Measurements from ENCODE around the gene NXPE4. TPM values are rescaled to one million over a fixed set of nuclear protein-coding genes. Genes with fewer than 3 reads are reported as not detected.

The NXPE4 gene
- total RNA-seq, 1 donor from 2014 or later: not detected

GRCh38 chr11:114562166-114562916, 33.2 kb downstream of the NXPE4 start:
- Histone ChIP-seq H3K36me3 (ENCODE audit: control insufficient read depth in 3 of 3, insufficient read depth in 3 of 3, low read length in 3 of 3) (no peaks in the 10 kb centered on the region), H3K9me3 (ENCODE audit: control insufficient read depth in 3 of 3, low read length in 3 of 3) (no peaks in the 10 kb centered on the region), H3K4me3 (ENCODE audit: low read length in 3 of 3) (no peak overlapping the region), H3K9ac (ENCODE audit: low read depth in 1 of 3, low read length in 3 of 3) (no peak overlapping the region), H3K4me1 (ENCODE audit: control insufficient read depth in 3 of 3, insufficient read depth in 3 of 3, low read length in 3 of 3) (no peaks in the 10 kb centered on the region), H3K27ac (ENCODE audit: low read depth, low read length) (no peak overlapping the region), H3K27me3 (ENCODE audit: control insufficient read depth in 3 of 3, insufficient read depth in 3 of 3, low read length in 3 of 3) (no peaks in the 10 kb centered on the region)

DNA sequence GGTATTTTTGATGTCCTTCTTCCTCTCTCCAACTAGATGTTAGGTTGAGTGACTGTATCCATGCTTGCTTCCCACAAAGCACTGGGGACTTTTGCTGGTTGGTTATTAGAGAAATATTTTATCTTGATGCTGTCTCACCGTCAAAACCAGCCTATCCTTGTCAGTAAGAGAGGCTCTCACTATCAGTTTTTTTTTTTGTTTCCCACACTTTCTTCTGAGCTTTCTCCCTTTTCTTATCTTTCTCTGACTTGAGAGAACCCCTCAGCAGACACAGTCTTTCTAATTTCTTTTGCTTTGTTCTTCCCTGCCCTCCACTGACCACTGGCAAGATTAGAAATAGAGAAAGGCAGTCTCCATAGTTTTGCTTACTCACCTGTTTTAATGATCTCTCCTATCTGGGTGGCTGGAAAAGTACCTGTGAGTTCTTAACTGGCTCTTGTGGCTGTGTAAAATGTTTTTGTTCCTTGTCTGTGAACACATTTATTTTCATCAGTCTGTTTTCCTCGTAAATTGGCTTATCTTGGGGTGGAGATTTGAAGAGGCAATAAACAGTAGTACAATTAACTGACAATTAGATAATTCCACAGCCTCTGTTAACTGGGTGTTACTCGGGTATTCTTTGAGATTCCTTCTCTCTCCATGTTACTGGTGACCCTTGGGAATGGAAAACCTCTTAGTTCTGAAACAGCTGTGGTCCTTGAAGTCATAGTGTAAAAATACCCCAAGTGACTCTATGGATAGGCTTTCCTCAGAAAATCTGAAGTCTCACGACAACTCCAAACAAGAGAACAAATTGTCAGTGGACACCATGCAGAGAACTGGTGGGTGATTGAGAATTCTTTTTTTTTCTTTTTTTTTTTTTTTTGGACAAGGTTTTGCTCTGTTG, 35.9 kb downstream of the NXPE4 start, which contains the start of gene NXPE1:
TSS of gene NXPE1 (minus strand) at position 457 of the 886 bp plus-strand sequence. CDS start 8,680 bp downstream, outside the sequence.
- H3K9me3 ChIP-seq (ENCODE audit: control insufficient read depth in 3 of 3, low read length in 3 of 3): no peaks in the 10 kb centered on the region
- H3K9ac ChIP-seq (ENCODE audit: low read depth in 1 of 3, low read length in 3 of 3): no peak within 1 kb of the TSS
- H3K27me3 ChIP-seq (ENCODE audit: control insufficient read depth in 3 of 3, insufficient read depth in 3 of 3, low read length in 3 of 3): no peaks in the 10 kb centered on the region
- H3K27ac ChIP-seq (ENCODE audit: low read depth, low read length): no peak within 1 kb of the TSS
- H3K36me3 ChIP-seq (ENCODE audit: control insufficient read depth in 3 of 3, insufficient read depth in 3 of 3, low read length in 3 of 3): no peaks in the 10 kb centered on the region
- H3K4me3 ChIP-seq (ENCODE audit: low read length in 3 of 3): no peak within 1 kb of the TSS
- H3K4me1 ChIP-seq (ENCODE audit: control insufficient read depth in 3 of 3, insufficient read depth in 3 of 3, low read length in 3 of 3): no peaks in the 10 kb centered on the region

DNA sequence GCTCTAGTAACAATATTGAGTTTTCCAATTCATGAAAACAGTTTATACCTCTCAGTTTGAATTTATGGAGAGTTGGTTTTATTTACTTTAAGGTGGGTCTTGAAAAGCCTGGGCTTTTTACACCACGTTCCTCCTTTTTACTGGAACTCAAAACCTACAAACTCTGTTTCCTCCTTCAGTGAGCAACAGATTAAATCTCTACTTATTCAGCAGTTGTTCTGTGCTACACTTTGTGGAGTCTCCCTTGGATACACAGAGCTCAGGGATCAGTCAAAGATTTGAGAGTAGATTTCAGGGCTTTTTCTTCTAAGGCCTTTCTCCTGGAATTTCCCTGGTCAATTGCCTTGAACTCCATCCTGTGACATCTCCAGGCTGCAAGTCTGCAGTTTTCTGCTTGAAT, 39.5 kb downstream of the NXPE4 start:
- Histone ChIP-seq H3K4me3 (ENCODE audit: low read length in 3 of 3) (no peak overlapping the region), H3K27ac (ENCODE audit: low read depth, low read length) (no peak overlapping the region), H3K9me3 (ENCODE audit: control insufficient read depth in 3 of 3, low read length in 3 of 3) (no peaks in the 10 kb centered on the region), H3K27me3 (ENCODE audit: control insufficient read depth in 3 of 3, insufficient read depth in 3 of 3, low read length in 3 of 3) (no peaks in the 10 kb centered on the region), H3K4me1 (ENCODE audit: control insufficient read depth in 3 of 3, insufficient read depth in 3 of 3, low read length in 3 of 3) (no peaks in the 10 kb centered on the region), H3K36me3 (ENCODE audit: control insufficient read depth in 3 of 3, insufficient read depth in 3 of 3, low read length in 3 of 3) (no peaks in the 10 kb centered on the region), H3K9ac (ENCODE audit: low read depth in 1 of 3, low read length in 3 of 3) (no peak overlapping the region)

GRCh38 chr11:114553642-114554041, 41.9 kb downstream of the NXPE4 start:
- no peaks in the 10 kb centered on the region for H3K9me3 ChIP-seq (ENCODE audit: control insufficient read depth in 3 of 3, low read length in 3 of 3)
- no peak overlapping the region for H3K9ac ChIP-seq (ENCODE audit: low read depth in 1 of 3, low read length in 3 of 3)
- H3K4me3 ChIP-seq (ENCODE audit: low read length in 3 of 3): no peak overlapping the region
- H3K4me1 ChIP-seq (ENCODE audit: control insufficient read depth in 3 of 3, insufficient read depth in 3 of 3, low read length in 3 of 3): no peaks in the 10 kb centered on the region
- no peaks in the 10 kb centered on the region for H3K36me3 ChIP-seq (ENCODE audit: control insufficient read depth in 3 of 3, insufficient read depth in 3 of 3, low read length in 3 of 3)
- no peaks in the 10 kb centered on the region for H3K27me3 ChIP-seq (ENCODE audit: control insufficient read depth in 3 of 3, insufficient read depth in 3 of 3, low read length in 3 of 3)
- no peak overlapping the region for H3K27ac ChIP-seq (ENCODE audit: low read depth, low read length)

DNA sequence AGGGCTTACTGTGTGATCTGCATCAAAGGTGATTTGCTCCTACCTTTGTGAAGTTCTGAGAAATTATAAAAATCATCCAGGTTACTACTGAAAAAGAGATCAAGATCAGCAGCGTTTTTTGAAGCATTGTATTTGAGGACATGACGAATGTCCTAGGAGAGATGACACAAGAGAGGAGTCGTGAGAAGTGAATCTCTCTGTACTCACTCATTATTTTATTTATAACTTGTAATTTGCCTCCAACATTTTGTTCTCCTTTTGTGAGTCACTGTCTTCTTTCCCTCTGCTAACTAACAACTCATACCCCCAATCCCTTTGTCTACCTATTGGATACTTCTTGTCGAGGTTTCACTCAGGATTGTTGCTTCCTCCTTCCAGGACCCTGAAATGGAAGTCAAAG, 44.5 kb downstream of the NXPE4 start:
- Histone ChIP-seq H3K4me1 (ENCODE audit: control insufficient read depth in 3 of 3, insufficient read depth in 3 of 3, low read length in 3 of 3) (no peaks in the 10 kb centered on the region), H3K27ac (ENCODE audit: low read depth, low read length) (no peak overlapping the region), H3K9ac (ENCODE audit: low read depth in 1 of 3, low read length in 3 of 3) (no peak overlapping the region)

GRCh38 chr11:114525682-114526081, 69.9 kb downstream of the NXPE4 start:
- Histone ChIP-seq H3K4me1 (ENCODE audit: control insufficient read depth in 3 of 3, insufficient read depth in 3 of 3, low read length in 3 of 3) (no peaks in the 10 kb centered on the region), H3K27me3 (ENCODE audit: control insufficient read depth in 3 of 3, insufficient read depth in 3 of 3, low read length in 3 of 3) (no peaks in the 10 kb centered on the region), H3K9me3 (ENCODE audit: control insufficient read depth in 3 of 3, low read length in 3 of 3) (peaks cover 0 to 3% (median 0%) of the 10 kb centered on the region in 3 donors), H3K27ac (ENCODE audit: low read depth, low read length) (no peak overlapping the region), H3K4me3 (ENCODE audit: low read length in 3 of 3) (no peak overlapping the region), H3K9ac (ENCODE audit: low read depth in 1 of 3, low read length in 3 of 3) (no peak overlapping the region), H3K36me3 (ENCODE audit: control insufficient read depth in 3 of 3, insufficient read depth in 3 of 3, low read length in 3 of 3) (no peaks in the 10 kb centered on the region)

More for the DNA sequence above, 44.5 kb downstream of the NXPE4 start:
- Histone ChIP-seq H3K9me3 (ENCODE audit: control insufficient read depth in 3 of 3, low read length in 3 of 3) (no peaks in the 10 kb centered on the region), H3K36me3 (ENCODE audit: control insufficient read depth in 3 of 3, insufficient read depth in 3 of 3, low read length in 3 of 3) (no peaks in the 10 kb centered on the region), H3K4me3 (ENCODE audit: low read length in 3 of 3) (no peak overlapping the region), H3K27me3 (ENCODE audit: control insufficient read depth in 3 of 3, insufficient read depth in 3 of 3, low read length in 3 of 3) (no peaks in the 10 kb centered on the region)

- H3K4me3 ChIP-seq (ENCODE audit: low read length in 3 of 3): no peak overlapping the region
- H3K27me3 ChIP-seq (ENCODE audit: control insufficient read depth in 3 of 3, insufficient read depth in 3 of 3, low read length in 3 of 3): no peaks in the 10 kb centered on the region
- H3K27ac ChIP-seq (ENCODE audit: low read depth, low read length): no peak overlapping the region
- H3K4me1 ChIP-seq (ENCODE audit: control insufficient read depth in 3 of 3, insufficient read depth in 3 of 3, low read length in 3 of 3): no peaks in the 10 kb centered on the region
- H3K36me3 ChIP-seq (ENCODE audit: control insufficient read depth in 3 of 3, insufficient read depth in 3 of 3, low read length in 3 of 3): no peaks in the 10 kb centered on the region
- H3K9me3 ChIP-seq (ENCODE audit: control insufficient read depth in 3 of 3, low read length in 3 of 3): peaks cover 0 to 3% (median 0%) of the 10 kb centered on the region in 3 donors
- no peak overlapping the region for H3K9ac ChIP-seq (ENCODE audit: low read depth in 1 of 3, low read length in 3 of 3)
Observed at GRCh38 chr11:114524122-114524521, 71.5 kb downstream of the NXPE4 start.

DNA sequence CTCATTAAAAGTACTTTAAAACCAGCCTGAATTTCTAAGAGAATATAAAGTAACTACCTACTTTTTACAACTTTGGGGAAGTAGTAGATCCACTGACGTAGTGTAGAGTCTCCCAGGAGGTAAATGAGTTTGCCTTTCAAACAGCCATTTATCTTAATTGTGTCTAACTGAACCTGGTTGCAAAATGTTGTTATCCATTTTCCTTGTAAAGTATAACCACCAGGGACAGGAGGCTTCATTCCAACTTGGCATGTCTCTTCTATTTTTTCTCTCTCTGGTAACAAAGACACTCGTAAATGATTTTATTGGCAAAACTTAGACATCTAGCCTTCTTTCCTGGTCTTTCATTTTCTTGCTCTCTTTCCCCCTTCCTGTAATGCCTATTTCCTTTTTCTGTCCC, 72.8 kb downstream of the NXPE4 start:
- H3K9me3 ChIP-seq (ENCODE audit: control insufficient read depth in 3 of 3, low read length in 3 of 3): peaks cover 0 to 3% (median 0%) of the 10 kb centered on the region in 3 donors
- H3K27ac ChIP-seq (ENCODE audit: low read depth, low read length): no peak overlapping the region
- H3K9ac ChIP-seq (ENCODE audit: low read depth in 1 of 3, low read length in 3 of 3): no peak overlapping the region
- no peaks in the 10 kb centered on the region for H3K36me3 ChIP-seq (ENCODE audit: control insufficient read depth in 3 of 3, insufficient read depth in 3 of 3, low read length in 3 of 3)
- H3K27me3 ChIP-seq (ENCODE audit: control insufficient read depth in 3 of 3, insufficient read depth in 3 of 3, low read length in 3 of 3): no peaks in the 10 kb centered on the region
- no peaks in the 10 kb centered on the region for H3K4me1 ChIP-seq (ENCODE audit: control insufficient read depth in 3 of 3, insufficient read depth in 3 of 3, low read length in 3 of 3)
- no peak overlapping the region for H3K4me3 ChIP-seq (ENCODE audit: low read length in 3 of 3)

All from skeletal muscle tissue (tissue), 4 donors.